ENCODE measurements around the gene VMO1. TPM values are rescaled to one million over a fixed set of nuclear protein-coding genes. Genes with fewer than 3 reads are reported as not detected.

Gene VMO1
- total RNA-seq, 1 experiment from 2014 or later, result not detected

GRCh38 chr17:4753392-4753791 lies 32.8 kb downstream of the VMO1 start:
- Histone ChIP-seq H3T11ph (ENCODE audit: low read length) (no peak overlapping the region), H3K79me1 (ENCODE audit: insufficient read depth, low read depth, low read length, poor library complexity, severe bottlenecking) (no peaks in the 10 kb centered on the region), H3K23ac (ENCODE audit: insufficient read length, low read depth, low read length) (no peak overlapping the region), H3K4me1 (ENCODE audit: insufficient read depth, low read length) (no peaks in the 10 kb centered on the region), H2BK20ac (ENCODE audit: low read depth, low read length, poor library complexity, severe bottlenecking) (no peak overlapping the region), H3K4me2 (ENCODE audit: insufficient read depth, insufficient read length, low read length) (no peak overlapping the region), H2BK12ac (ENCODE audit: insufficient read length, low read depth, low read length) (no peak overlapping the region), H3K9me3 (ENCODE audit: control insufficient read depth, low read depth, low read length) (no peaks in the 10 kb centered on the region), H2BK5ac (ENCODE audit: insufficient read length, low read length) (no peak overlapping the region), H3K9ac (ENCODE audit: extremely low read depth, insufficient read length, low read length) (no peak overlapping the region), H2BK15ac (ENCODE audit: low read depth, low read length) (no peak overlapping the region), H3K27ac (ENCODE audit: insufficient read length, low read depth, low read length) (no peak overlapping the region), H4K91ac (ENCODE audit: insufficient read length, low read depth, low read length) (no peak overlapping the region), H3K14ac (ENCODE audit: insufficient read depth, low read length) (no peak overlapping the region), H2AK5ac (ENCODE audit: insufficient read length, low read length) (no peak overlapping the region), H3K23me2 (ENCODE audit: insufficient read length, low read depth, low read length, poor library complexity, severe bottlenecking) (no peaks in the 10 kb centered on the region), H4K8ac (replicated peaks; ENCODE audit: insufficient read length, low read depth, low read length) (no peak overlapping the region), H4K20me1 (ENCODE audit: control insufficient read depth, insufficient read depth, insufficient read length) (no peaks in the 10 kb centered on the region), H3K56ac (ENCODE audit: insufficient read length, low read depth, low read length) (no peak overlapping the region), H2AFZ (ENCODE audit: low read length) (no peak overlapping the region), H3K27me3 (ENCODE audit: insufficient read depth, low read length) (no peaks in the 10 kb centered on the region; the same call in 1 of the 2 replicates), H3K18ac (ENCODE audit: insufficient read length, low read depth, low read length) (no peak overlapping the region), H2BK120ac (ENCODE audit: low read depth, low read length, poor library complexity, severe bottlenecking) (no peak overlapping the region), H4K5ac (ENCODE audit: insufficient read length, low read depth, low read length) (no peak overlapping the region), H3K4ac (ENCODE audit: low read depth, low read length) (no peak overlapping the region), H3K79me2 (ENCODE audit: insufficient read depth, low read length) (no peaks in the 10 kb centered on the region)
- TF ChIP-seq CTCF (conservative IDR thresholded peaks at IDR 0.05), result no peak
- Mint-ChIP-seq H3K36me3 (ENCODE audit: insufficient read depth in 1 of 3, low read depth in 3 of 3) (no peaks in the 10 kb centered on the region), H3K27me3 (ENCODE audit: low read depth) (peaks cover 48% of the 10 kb centered on the region), H3K27ac (no peak overlapping the region), H3K4me3 (no peak overlapping the region), H3K9me3 (no peaks in the 10 kb centered on the region), H3K4me1 (peaks cover 6% of the 10 kb centered on the region in 2 experiments; a peak in 2 of 4 replicates)
- no peak for DNase-seq
- no CpG with 5 or more reads among the region's 1 CpG for WGBS (ENCODE audit: extremely low coverage, insufficient read length, low lambda C conversion rate)
